ENCODE results near the gene SH3TC1.

DNA sequence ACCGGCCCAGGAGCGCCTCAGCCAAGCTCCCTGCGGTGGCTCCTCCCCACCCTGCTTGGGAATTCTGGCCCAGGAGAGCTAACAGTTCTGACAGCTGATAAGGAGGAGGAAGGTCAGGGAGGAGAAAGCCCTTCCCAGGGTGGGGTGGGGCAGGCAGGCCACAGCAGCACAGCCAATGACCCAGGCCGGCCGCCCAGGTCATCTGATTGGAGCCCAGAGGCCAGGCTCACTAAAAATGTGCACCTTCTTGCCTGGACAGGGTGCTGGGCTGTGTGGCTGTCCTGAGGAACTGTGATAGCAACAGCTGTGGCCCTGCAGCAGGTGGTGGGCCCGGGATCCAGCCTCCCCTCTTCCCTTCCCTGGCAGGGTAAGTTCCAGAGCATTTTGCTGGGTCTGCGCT lies 17.2 kb upstream of the SH3TC1 start:
- TF ChIP-seq, protein P1, sequence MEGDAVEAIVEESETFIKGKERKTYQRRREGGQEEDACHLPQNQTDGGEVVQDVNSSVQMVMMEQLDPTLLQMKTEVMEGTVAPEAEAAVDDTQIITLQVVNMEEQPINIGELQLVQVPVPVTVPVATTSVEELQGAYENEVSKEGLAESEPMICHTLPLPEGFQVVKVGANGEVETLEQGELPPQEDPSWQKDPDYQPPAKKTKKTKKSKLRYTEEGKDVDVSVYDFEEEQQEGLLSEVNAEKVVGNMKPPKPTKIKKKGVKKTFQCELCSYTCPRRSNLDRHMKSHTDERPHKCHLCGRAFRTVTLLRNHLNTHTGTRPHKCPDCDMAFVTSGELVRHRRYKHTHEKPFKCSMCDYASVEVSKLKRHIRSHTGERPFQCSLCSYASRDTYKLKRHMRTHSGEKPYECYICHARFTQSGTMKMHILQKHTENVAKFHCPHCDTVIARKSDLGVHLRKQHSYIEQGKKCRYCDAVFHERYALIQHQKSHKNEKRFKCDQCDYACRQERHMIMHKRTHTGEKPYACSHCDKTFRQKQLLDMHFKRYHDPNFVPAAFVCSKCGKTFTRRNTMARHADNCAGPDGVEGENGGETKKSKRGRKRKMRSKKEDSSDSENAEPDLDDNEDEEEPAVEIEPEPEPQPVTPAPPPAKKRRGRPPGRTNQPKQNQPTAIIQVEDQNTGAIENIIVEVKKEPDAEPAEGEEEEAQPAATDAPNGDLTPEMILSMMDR (IDR thresholded peaks at IDR 0.05; ENCODE audit: low read depth, low read length, poor library complexity, severe bottlenecking) = no peak
- no peak for TF ChIP-seq EZH2phosphoT487 (IDR thresholded peaks at IDR 0.05; ENCODE audit: borderline replicate concordance, low read length)
